HFF-Myc (cell line): ENCODE data around the gene PNPLA1.

Source experiments
- DNase-seq: peaks from one replicate; pipeline ENCODE4 v3.0.0-alpha.2; 2011; ENCODE audit warnings: low read depth; ENCODE audit errors: extremely low read depth
- H3K4me3 ChIP-seq: replicated peaks from 2 replicates; pipeline ENCODE4 v1.5.1; 2011; ENCODE audit warnings: low read depth, mild to moderate bottlenecking, control low read depth, low read length
- CTCF ChIP-seq: IDR thresholded peaks from 2 replicates; pipeline ENCODE4 v1.5.1; 2012; ENCODE audit warnings: mild to moderate bottlenecking, low read depth, low read length, control low read depth; ENCODE audit errors: missing control alignments

PNPLA1 gene

GRCh38 chr6:36280983-36281382 is 11.1 kb downstream of the PNPLA1 start:
- DNase-seq: no peak
- no peak for TF ChIP-seq CTCF
- no peak overlapping the region for H3K4me3 ChIP-seq

- H3K4me3 ChIP-seq: no peak overlapping the region
- no peak for DNase-seq
- no peak for TF ChIP-seq CTCF
Observed at GRCh38 chr6:36283608-36284007, 13.7 kb downstream of the PNPLA1 start.

GRCh38 chr6:36284359-36284758 is 14.5 kb downstream of the PNPLA1 start:
- no peak overlapping the region for H3K4me3 ChIP-seq
- no peak for TF ChIP-seq CTCF
- DNase-seq: no peak

- TF ChIP-seq CTCF: no peak
- no peak for DNase-seq
- no peak overlapping the region for H3K4me3 ChIP-seq
Observed at GRCh38 chr6:36285187-36285671, 15.4 kb downstream of the PNPLA1 start.

- DNase-seq: no peak
- no peak overlapping the region for H3K4me3 ChIP-seq
- TF ChIP-seq CTCF: no peak
Observed at GRCh38 chr6:36285797-36286196, 15.9 kb downstream of the PNPLA1 start.

GRCh38 chr6:36286858-36287257 is 17.0 kb downstream of the PNPLA1 start:
- H3K4me3 ChIP-seq: no peak overlapping the region

More at GRCh38 chr6:36286858-36287257, 17.0 kb downstream of the PNPLA1 start:
- DNase-seq: no peak
- TF ChIP-seq CTCF: no peak
